Measurements from ENCODE around the gene ITPK1. TPM values are rescaled to one million over a fixed set of nuclear protein-coding genes. Genes with fewer than 3 reads are reported as not detected.

ITPK1 gene
- total RNA-seq, 1 donor from 2014 or later = 32.8 TPM

DNA sequence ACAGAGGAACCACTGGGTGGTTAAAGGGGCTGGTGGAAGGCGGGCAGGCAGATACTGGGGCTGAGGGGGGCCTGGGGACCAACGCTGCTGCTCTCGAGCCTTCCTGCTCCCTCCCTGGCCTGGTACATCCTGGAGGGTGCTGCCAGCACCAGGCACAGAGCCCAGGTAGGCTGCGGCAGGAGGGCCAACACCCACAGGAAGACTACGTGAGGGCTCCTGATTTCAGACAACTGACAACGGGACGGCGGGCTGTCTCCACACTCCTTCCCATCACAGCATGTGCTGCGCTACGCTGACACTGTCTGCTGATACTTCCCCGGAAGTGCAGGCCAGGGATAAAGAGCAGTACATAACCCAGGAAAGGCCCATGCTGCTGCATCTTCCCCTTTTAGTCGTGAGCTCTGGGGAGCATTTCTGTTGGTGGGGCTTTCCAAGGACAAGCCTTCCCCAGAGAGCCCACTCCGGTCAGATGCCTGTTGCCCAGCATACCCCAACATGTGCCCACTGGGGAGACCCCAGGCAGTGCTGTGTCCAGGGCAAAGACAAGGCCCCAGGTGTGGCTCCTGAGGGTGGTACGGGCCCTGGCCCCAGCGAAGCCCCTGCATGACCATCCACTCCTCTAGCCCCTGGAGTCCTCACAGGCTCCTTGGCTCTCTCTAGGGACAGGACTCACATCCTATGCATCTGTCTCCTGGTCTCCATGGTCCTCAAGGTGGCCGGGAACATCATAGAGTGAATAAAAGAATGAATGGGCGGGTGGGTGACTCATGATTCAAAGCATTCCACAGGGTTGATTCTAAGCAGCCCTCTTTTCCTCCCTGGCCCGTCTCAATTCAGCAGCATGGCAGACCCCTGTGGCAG, 154.8 kb downstream of the ITPK1 start:
- Mint-ChIP-seq H3K36me3 (ENCODE audit: unreplicated experiment) (peaks cover 11% of the 10 kb centered on the region), H3K9me3 (ENCODE audit: unreplicated experiment) (no peaks in the 10 kb centered on the region), H3K4me1 (ENCODE audit: unreplicated experiment) (peaks cover 10% of the 10 kb centered on the region), H3K27me3 (ENCODE audit: unreplicated experiment) (no peaks in the 10 kb centered on the region), H3K4me3 (ENCODE audit: unreplicated experiment) (no peak overlapping the region), H3K27ac (ENCODE audit: unreplicated experiment) (no peak overlapping the region)
- TF ChIP-seq, protein P1, sequence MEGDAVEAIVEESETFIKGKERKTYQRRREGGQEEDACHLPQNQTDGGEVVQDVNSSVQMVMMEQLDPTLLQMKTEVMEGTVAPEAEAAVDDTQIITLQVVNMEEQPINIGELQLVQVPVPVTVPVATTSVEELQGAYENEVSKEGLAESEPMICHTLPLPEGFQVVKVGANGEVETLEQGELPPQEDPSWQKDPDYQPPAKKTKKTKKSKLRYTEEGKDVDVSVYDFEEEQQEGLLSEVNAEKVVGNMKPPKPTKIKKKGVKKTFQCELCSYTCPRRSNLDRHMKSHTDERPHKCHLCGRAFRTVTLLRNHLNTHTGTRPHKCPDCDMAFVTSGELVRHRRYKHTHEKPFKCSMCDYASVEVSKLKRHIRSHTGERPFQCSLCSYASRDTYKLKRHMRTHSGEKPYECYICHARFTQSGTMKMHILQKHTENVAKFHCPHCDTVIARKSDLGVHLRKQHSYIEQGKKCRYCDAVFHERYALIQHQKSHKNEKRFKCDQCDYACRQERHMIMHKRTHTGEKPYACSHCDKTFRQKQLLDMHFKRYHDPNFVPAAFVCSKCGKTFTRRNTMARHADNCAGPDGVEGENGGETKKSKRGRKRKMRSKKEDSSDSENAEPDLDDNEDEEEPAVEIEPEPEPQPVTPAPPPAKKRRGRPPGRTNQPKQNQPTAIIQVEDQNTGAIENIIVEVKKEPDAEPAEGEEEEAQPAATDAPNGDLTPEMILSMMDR (IDR thresholded peaks at IDR 0.05) = no peak
- no peak for DNase-seq (ENCODE audit: extremely low spot score, unreplicated experiment)

DNA sequence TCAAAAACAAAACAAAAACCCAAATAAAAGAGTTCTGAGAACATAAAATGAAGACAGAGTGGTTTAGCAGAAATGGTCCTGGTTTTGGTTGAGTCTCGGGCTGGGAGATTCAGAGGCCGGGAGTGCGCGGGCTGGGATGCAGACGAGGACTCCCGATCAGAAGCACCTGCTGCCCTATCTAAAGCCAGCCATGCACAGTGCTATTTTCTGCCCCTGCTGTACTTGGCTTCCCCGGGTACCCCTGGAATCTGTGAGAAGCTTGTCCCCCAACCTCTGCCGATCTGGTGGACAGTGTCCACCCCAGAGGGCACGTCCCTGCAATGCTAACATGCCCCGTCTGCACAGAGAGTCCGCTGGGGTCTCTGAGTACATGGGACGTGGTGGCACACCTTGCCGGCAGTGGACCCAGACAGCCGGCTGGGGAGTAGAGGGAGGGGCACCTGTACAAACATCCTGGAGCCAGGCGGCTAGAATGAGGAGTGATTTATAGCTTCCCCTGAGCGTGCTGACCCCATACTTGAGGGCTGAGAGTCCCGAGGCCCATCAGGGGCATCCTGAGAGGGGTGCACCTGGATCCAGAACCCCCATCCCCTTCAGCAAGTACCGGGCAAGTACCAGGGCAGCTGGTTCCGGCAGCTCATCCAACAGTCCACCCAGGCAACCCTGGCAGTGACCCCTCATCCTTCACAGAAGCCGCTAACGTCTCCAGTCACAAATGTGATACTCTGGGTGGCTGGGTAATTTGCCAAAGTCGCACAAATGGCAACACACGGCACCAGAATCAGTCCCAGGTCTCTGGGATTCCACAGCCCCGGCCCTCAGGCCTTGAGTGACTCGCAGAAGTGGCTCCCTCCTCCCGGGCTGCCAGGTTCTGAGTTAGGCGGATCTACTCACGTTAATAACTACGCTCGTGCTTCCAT, 155.7 kb downstream of the ITPK1 start:
- H3K4me1 Mint-ChIP-seq (ENCODE audit: unreplicated experiment) = peaks cover 10% of the 10 kb centered on the region
- no peaks in the 10 kb centered on the region for H3K9me3 Mint-ChIP-seq (ENCODE audit: unreplicated experiment)
- no peak overlapping the region for H3K27ac Mint-ChIP-seq (ENCODE audit: unreplicated experiment)
- no peak overlapping the region for H3K4me3 Mint-ChIP-seq (ENCODE audit: unreplicated experiment)
- H3K36me3 Mint-ChIP-seq (ENCODE audit: unreplicated experiment) = peaks cover 11% of the 10 kb centered on the region
- H3K27me3 Mint-ChIP-seq (ENCODE audit: unreplicated experiment) = no peaks in the 10 kb centered on the region
- TF ChIP-seq, protein P1 (IDR thresholded peaks at IDR 0.05) = no peak
- no peak for DNase-seq (ENCODE audit: extremely low spot score, unreplicated experiment)

DNA sequence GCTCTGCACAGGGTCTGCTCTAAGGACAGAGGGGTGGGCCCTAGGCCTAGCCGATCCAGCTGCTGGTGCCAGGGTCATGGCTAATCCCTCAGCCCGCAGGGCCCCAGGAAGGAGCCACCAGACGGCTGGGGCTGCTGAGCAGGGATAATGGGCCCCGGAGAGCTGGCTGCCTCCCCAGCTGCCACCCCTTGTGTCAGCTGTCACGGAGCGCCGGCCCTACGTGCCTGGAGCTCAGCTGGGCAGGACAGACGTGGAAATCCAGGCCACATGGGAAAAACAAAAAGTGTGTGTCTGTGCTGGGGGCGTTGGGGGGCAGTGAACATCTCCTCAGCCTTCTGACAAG, 156.6 kb downstream of the ITPK1 start:
- no peaks in the 10 kb centered on the region for H3K27me3 Mint-ChIP-seq (ENCODE audit: unreplicated experiment)
- H3K4me1 Mint-ChIP-seq (ENCODE audit: unreplicated experiment) = peaks cover 10% of the 10 kb centered on the region
- TF ChIP-seq, protein P1 (IDR thresholded peaks at IDR 0.05) = no peak
- no peak overlapping the region for H3K27ac Mint-ChIP-seq (ENCODE audit: unreplicated experiment)
- DNase-seq (ENCODE audit: extremely low spot score, unreplicated experiment) = no peak
- H3K4me3 Mint-ChIP-seq (ENCODE audit: unreplicated experiment) = no peak overlapping the region
- H3K9me3 Mint-ChIP-seq (ENCODE audit: unreplicated experiment) = no peaks in the 10 kb centered on the region
- peaks cover 11% of the 10 kb centered on the region for H3K36me3 Mint-ChIP-seq (ENCODE audit: unreplicated experiment)

DNA sequence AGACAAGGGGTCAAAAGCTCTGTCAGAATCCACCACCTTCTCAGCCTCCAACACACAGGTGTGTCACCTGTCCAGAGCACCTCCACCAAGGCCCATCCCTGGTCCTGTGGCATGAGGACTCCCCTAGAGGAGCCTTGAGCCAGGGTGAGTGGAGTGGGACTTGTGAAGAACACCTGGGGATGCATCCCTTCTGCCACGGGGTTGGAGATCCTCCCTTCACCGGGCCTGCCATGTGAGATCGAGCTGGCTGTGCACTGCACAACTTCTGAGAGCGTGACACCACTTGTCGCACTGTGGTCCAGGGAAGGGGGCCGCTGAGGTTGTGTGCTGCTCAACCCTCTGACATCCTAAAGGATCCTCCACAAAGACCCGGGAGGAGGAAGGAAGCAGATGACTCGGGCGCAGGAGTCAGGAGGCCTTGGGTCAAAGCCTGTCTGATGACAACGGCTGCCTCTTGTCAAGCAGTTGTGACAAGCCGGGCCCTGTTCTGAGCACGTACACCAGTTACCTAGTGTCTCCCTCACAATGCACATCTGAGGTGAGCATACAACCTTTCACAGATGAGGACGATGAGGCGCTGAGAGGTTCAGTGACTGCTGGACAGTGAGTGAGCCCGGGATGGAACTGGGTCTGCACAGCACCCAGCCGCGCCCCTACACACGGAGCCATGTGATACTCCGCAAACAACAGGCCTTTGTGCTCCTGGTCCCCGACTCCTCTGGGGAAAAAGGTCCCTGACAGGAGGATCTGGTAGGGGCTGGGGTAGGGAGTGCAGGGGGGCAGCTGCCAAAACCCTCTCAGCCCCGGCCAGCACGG, 157.1 kb downstream of the ITPK1 start:
- TF ChIP-seq, protein P1 (IDR thresholded peaks at IDR 0.05) = no peak
- Mint-ChIP-seq H3K9me3 (ENCODE audit: unreplicated experiment) (no peaks in the 10 kb centered on the region), H3K36me3 (ENCODE audit: unreplicated experiment) (peaks cover 11% of the 10 kb centered on the region), H3K27ac (ENCODE audit: unreplicated experiment) (no peak overlapping the region), H3K4me1 (ENCODE audit: unreplicated experiment) (peaks cover 4% of the 10 kb centered on the region), H3K27me3 (ENCODE audit: unreplicated experiment) (no peaks in the 10 kb centered on the region), H3K4me3 (ENCODE audit: unreplicated experiment) (no peak overlapping the region)
- DNase-seq (ENCODE audit: extremely low spot score, unreplicated experiment) = no peak
